Measurements from ENCODE around the gene FBXO44.

FBXO44 gene

DNA sequence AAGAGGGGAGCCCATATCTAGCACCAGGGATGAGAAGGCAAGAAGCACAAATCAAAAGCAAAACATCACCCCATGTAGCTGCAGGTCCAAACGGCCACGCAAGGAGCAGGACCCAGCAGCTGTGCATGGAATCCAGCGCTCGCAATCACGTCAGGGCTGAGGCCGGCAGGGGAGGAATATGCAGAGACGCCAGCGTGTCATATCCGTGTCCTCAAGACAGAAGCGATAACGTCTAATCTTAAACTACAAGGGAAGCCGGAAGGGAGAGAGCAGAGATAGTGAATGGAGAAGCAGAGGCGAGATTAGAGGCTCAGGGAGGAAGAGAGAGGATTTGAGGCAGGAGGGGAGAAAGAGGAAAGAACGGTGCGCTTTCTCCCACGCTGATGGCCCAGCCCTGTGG is 39.6 kb upstream of the FBXO44 start:
- DNase-seq (ENCODE audit: low read depth) = no peak
- no peak overlapping the region for H3K4me3 ChIP-seq (ENCODE audit: control insufficient read depth, low read depth, low read length)
- TF ChIP-seq, protein P1, sequence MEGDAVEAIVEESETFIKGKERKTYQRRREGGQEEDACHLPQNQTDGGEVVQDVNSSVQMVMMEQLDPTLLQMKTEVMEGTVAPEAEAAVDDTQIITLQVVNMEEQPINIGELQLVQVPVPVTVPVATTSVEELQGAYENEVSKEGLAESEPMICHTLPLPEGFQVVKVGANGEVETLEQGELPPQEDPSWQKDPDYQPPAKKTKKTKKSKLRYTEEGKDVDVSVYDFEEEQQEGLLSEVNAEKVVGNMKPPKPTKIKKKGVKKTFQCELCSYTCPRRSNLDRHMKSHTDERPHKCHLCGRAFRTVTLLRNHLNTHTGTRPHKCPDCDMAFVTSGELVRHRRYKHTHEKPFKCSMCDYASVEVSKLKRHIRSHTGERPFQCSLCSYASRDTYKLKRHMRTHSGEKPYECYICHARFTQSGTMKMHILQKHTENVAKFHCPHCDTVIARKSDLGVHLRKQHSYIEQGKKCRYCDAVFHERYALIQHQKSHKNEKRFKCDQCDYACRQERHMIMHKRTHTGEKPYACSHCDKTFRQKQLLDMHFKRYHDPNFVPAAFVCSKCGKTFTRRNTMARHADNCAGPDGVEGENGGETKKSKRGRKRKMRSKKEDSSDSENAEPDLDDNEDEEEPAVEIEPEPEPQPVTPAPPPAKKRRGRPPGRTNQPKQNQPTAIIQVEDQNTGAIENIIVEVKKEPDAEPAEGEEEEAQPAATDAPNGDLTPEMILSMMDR (conservative IDR thresholded peaks at IDR 0.05; ENCODE audit: control insufficient read depth, insufficient read depth, low read depth, low read length) = no peak

DNA sequence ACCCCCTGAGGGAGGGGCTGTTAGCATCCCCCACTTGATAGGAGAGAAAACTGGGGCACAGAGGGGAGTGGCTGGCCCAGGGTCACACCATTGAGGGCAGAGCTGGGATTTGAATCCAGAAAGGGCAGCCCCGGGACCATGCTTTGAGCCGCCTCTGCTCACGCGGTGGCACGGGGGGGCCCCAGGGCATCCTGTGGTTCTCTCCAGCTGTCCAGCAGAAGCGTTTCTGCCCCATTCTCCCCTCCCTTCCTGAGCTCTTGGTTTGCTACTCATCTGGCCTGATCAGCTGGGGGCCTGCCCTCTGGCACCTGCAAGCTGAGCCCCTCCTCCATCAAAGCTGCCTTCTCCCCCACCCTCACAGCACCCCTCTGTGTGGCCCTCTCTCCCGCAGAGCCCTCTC is 37.9 kb upstream of the FBXO44 start:
- TF ChIP-seq, protein P1 (conservative IDR thresholded peaks at IDR 0.05; ENCODE audit: control insufficient read depth, insufficient read depth, low read depth, low read length) = no peak
- DNase-seq (ENCODE audit: low read depth) = no peak
- no peak overlapping the region for H3K4me3 ChIP-seq (ENCODE audit: control insufficient read depth, low read depth, low read length)

DNA sequence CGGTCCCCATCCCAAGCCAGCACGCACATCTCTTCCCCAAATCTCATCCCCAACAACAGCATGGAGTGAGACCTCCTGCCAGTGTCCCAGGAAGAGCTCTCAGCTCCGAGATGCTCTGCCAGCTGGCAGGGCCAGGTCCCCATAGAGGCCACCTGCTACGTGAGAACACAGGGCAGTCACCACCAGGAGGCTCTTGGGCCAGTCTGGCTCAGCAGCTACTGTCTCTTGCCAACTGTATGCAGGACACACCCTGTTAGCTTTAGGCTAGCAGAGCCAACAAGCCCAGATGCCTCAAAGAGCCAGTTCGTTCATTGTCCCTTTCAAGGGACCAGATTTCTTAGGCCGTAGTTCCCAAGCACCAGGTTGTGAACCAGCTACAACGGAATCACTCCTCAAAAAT is 37.4 kb upstream of the FBXO44 start:
- TF ChIP-seq, protein P1 (conservative IDR thresholded peaks at IDR 0.05; ENCODE audit: control insufficient read depth, insufficient read depth, low read depth, low read length) = no peak
- H3K4me3 ChIP-seq (ENCODE audit: control insufficient read depth, low read depth, low read length) = no peak overlapping the region
- DNase-seq (ENCODE audit: low read depth) = no peak

DNA sequence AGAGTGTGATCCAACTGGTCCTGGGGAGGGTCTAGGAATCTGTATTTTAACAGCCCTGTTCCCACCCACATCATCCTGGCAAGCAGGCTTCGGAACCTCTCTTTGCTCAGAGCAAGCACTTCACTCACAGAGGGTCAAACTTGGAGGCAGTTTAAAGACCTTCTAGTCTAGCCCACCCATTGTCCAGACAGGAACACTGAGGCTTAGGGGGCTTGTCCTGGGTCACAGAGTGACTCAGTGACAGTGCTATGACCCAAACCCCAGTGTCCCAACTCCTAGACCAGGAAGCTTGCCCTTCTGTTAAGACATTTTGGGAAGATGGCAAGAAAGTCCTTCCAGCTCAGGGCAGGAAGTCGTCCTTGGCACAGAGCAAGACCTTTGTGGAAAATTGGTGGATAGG is 36.9 kb upstream of the FBXO44 start:
- H3K4me3 ChIP-seq (ENCODE audit: control insufficient read depth, low read depth, low read length) = no peak overlapping the region
- TF ChIP-seq, protein P1 (conservative IDR thresholded peaks at IDR 0.05; ENCODE audit: control insufficient read depth, insufficient read depth, low read depth, low read length) = no peak
- no peak for DNase-seq (ENCODE audit: low read depth)

DNA sequence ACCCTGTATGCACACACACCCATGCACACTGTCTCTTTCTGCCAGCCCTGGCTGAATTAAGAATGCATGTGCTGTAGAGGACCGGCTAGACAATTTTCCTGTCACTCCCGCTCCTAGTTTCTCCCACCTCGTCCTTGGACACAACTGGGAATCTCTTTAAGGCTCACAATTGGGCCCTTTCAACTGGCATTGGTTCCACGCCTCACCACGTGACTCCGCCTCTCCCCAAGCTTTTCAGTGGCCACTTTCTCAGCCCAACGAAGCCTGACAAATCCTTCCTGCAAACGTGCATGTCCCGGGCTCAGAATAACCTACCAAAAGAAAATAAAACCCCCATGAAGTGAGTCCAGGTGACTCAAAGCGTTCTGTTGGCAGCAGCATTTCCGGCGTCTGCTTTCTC is 34.3 kb upstream of the FBXO44 start:
- TF ChIP-seq, protein P1 (conservative IDR thresholded peaks at IDR 0.05; ENCODE audit: control insufficient read depth, insufficient read depth, low read depth, low read length) = no peak
- no peak overlapping the region for H3K4me3 ChIP-seq (ENCODE audit: control insufficient read depth, low read depth, low read length)
- no peak for DNase-seq (ENCODE audit: low read depth)

- no peak for DNase-seq (ENCODE audit: low read depth)
- no peak overlapping the region for H3K4me3 ChIP-seq (ENCODE audit: control insufficient read depth, low read depth, low read length)
- TF ChIP-seq, protein P1 (conservative IDR thresholded peaks at IDR 0.05; ENCODE audit: control insufficient read depth, insufficient read depth, low read depth, low read length) = no peak
Observed at GRCh38 chr1:11620924-11621323, 33.8 kb upstream of the FBXO44 start.

DNA sequence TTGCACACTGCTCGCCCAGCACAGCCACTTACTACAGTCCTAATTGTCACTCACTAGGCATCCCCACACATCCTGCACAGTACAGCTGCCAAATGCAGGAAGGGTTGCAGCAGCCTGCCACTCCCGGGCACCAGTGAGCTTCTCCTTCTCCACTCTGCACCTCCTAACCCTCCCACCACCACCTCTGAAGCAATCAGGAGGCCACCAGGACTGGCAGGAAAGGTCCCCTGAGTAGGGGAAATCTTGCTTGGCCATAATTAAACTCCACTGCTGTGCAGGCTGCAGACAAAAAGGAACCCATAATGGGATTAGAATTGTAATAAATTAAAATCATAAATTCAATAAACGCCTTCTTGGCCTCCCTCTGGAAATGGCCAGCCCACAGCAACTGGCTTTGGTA is 32.3 kb upstream of the FBXO44 start:
- TF ChIP-seq, protein P1 (conservative IDR thresholded peaks at IDR 0.05; ENCODE audit: control insufficient read depth, insufficient read depth, low read depth, low read length) = no peak
- no peak for DNase-seq (ENCODE audit: low read depth)
- no peak overlapping the region for H3K4me3 ChIP-seq (ENCODE audit: control insufficient read depth, low read depth, low read length)
